ENCODE results near the gene C6orf132. TPM values are rescaled to one million over a fixed set of nuclear protein-coding genes. Genes with fewer than 3 reads are reported as not detected.

C6orf132 gene
- total and polyA plus RNA-seq, 10 of the 15 experiments (the other 5 are each of a cell fraction or from before 2014, with no cell fraction given): 0.04 to 0.05 TPM; not detected in 8

GRCh38 chr6:42185597-42185996 lies 43.2 kb upstream of the C6orf132 start (continued):
- no peak for TF ChIP-seq ATF3 (IDR thresholded peaks at IDR 0.05; ENCODE audit: borderline replicate concordance, extremely low read depth, low read depth, low read length)

GRCh38 chr6:42184475-42184874 lies 42.1 kb upstream of the C6orf132 start:
- no peak overlapping the region for H3K9ac ChIP-seq (ENCODE audit: control insufficient read depth, insufficient read depth, low read length)
- H3K9me3 ChIP-seq (replicated peaks; ENCODE audit: control insufficient read depth, insufficient read depth, low read length): no peaks in the 10 kb centered on the region
- FAIRE-seq (no peak), DNase-seq (ENCODE audit: low read depth, low spot score) (no peak), ATAC-seq (no peak)
- H3K27me3 ChIP-seq (replicated peaks in 1 of 2; ENCODE audit: control insufficient read depth in 2 of 2, insufficient read depth in 2 of 2, low read length in 1 of 2): no peaks in the 10 kb centered on the region; a peak in 1 of 4 replicates
- CTCF ChIA-PET: no interaction called here
- POLR2A ChIA-PET: no interaction called here
- no peak overlapping the region for H3K4me2 ChIP-seq (ENCODE audit: control insufficient read depth, insufficient read depth)
- H4K20me1 ChIP-seq (ENCODE audit: control insufficient read depth, insufficient read depth): no peaks in the 10 kb centered on the region
- SMC1A ChIA-PET (ENCODE audit: uncharacterized antibody, unreplicated experiment): no interaction called here
- intact Hi-C loops (cut with micrococcal nuclease; ENCODE audit: unreplicated experiment): no loop called here
- no peak overlapping the region for H3K4me3 ChIP-seq
- H3K27ac ChIP-seq (ENCODE audit: control insufficient read depth, insufficient read depth): no peak overlapping the region
- no peak overlapping the region for H2AFZ ChIP-seq (ENCODE audit: control insufficient read depth, low read depth, low read length)
- H3K79me2 ChIP-seq (ENCODE audit: control insufficient read depth, insufficient read depth, low read length): no peaks in the 10 kb centered on the region
- no TSS peak for BruUV-seq (replicated peaks)
- in situ Hi-C loops (cut with MboI): no loop called here
- H3K4me1 ChIP-seq (ENCODE audit: control insufficient read depth, insufficient read depth, low read length): no peaks in the 10 kb centered on the region
- RAD21 ChIA-PET (ENCODE audit: unreplicated experiment): no interaction called here
- no peaks in the 10 kb centered on the region for H3K36me3 ChIP-seq (ENCODE audit: control insufficient read depth in 2 of 2, insufficient read depth in 2 of 2, low read length in 1 of 2)
- TF ChIP-seq SUZ12 (IDR thresholded peaks at IDR 0.05; ENCODE audit: unreplicated experiment) (no peak), EZH2 (IDR thresholded peaks at IDR 0.05; ENCODE audit: borderline replicate concordance, control insufficient read depth, low read depth, low read length) (no peak), E2F8 (IDR thresholded peaks at IDR 0.05; ENCODE audit: low read depth, partially characterized antibody) (no peak), MTA3 (IDR thresholded peaks at IDR 0.05; ENCODE audit: borderline replicate concordance, low read length) (no peak), CREB1 (IDR thresholded peaks at IDR 0.05; ENCODE audit: low read depth) (no peak), MEF2A (IDR thresholded peaks at IDR 0.05; ENCODE audit: insufficient read depth, low read depth, low read length) (no peak), CUX1 (IDR thresholded peaks at IDR 0.05; ENCODE audit: insufficient replicate concordance, low read depth, low read length) (no peak), MTA2 (IDR thresholded peaks at IDR 0.05; ENCODE audit: low read depth) (no peak), RUNX3 (IDR thresholded peaks at IDR 0.05; ENCODE audit: low read length) (no peak), POLR2AphosphoS2 (IDR thresholded peaks at IDR 0.05; ENCODE audit: low read depth, low read length) (no peak), HDAC6 (IDR thresholded peaks at IDR 0.05; ENCODE audit: unreplicated experiment) (no peak), TARDBP (IDR thresholded peaks at IDR 0.05; ENCODE audit: borderline replicate concordance) (no peak)
- 43% methylated on average over 4 of the region's 4 CpGs for WGBS (ENCODE audit: insufficient coverage, insufficient replicate concordance, low lambda C conversion rate, missing lambda C conversion rate)

Measured in GM12878 (cell line).